HG02938 (cell line): Measurements from ENCODE around the gene ERO1A.

Experiments
- ATAC-seq: cut with Tn5 transposase; IDR thresholded peaks from one replicate; pipeline ENCODE4 v1.9.1; 2021; ENCODE audit warnings: mild to moderate bottlenecking, moderate library complexity; ENCODE audit not compliant: unreplicated experiment

Gene ERO1A

DNA sequence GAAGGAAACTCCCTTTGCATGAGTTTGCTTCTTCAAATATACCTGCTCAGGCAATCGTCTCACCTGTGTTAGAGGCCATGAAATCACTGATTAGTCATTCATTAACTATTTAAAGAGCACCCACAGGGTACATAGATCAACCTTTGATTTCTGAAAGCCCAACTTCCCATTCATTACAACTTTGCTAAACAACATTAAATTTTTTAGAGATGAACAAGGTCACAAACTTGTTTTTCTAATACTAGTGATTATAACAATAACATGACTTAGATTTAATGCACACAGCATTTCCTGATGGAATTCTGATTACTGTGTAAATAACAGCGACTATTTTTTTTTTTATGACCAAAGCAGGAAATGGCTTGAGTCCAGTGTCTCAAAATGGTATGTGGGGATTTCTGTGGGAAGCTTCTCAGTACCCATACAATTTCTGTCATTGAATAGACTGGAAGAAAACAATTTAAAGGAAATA, 5.4 kb upstream of the ERO1A start:
- ATAC-seq = no peak

- peak; percentile 60 for ATAC-seq
These were observed 437 bp downstream of the ERO1A start for GRCh38 chr14:52694761-52695480.

DNA sequence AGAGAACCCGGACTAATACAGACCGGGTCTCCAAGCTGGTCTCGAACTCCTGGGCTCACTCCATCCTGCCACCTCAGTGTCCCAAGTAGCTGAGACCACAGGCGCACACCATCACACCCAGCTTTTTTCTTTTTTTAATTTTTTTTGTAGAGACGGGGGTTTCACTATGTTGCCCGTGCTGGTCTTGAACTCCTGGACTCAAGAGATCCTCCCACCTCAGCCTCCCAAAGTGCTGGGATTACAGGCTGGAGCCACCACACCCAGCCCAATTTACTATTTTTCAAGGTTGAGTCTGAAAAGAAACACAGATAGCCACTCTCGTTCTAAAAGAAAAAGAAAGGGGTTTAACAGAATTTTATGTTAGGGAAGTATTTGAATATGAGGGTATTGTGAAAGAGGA, 1.8 kb downstream of the ERO1A start:
- ATAC-seq = no peak

DNA sequence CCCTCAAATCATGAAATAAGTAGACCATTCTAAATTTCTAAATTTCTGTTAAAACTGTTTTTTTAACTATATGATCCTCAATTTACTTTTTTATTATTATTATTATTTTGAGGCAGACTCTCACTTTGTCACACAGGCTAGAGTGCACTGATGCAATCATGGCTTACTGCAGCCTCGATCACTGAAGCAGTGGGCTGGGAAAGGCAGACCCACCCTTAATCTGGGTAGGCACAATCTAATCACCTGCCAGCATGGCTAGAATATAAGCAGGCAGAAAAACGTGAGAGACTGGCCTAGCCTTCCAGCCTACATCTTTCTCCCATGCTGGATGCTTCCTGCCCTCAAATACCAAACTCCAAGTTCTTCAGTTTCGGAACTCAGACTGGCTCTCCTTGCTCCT, 2.3 kb downstream of the ERO1A start:
- ATAC-seq = no peak

- ATAC-seq = no peak
These were observed 3.0 kb downstream of the ERO1A start for GRCh38 chr14:52692248-52692962.

- no peak for ATAC-seq
These were observed 4.2 kb downstream of the ERO1A start for GRCh38 chr14:52690983-52691760.

DNA sequence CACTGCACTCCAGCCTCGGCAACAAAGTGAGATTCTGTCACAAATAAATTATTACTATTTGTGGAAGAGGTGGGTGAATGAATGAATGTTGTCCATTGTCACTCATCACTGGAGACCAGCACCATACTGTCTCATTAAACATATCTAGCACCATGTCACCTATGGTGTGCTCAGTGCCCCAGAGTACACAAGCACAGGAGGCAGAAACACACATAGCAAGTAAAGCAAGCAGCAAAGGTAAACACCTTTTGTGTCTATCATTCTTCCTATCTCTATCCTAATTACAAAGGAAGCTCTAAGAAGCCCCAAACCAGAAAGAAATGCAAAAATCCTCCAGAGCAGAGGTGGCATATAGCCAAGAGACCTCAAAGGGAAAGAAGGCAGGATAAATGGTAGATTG, 9.2 kb downstream of the ERO1A start:
- no peak for ATAC-seq

- ATAC-seq = no peak
These were observed 11.3 kb downstream of the ERO1A start for GRCh38 chr14:52683985-52684520.

GRCh38 chr14:52678591-52678990, 16.8 kb downstream of the ERO1A start:
- ATAC-seq = no peak

DNA sequence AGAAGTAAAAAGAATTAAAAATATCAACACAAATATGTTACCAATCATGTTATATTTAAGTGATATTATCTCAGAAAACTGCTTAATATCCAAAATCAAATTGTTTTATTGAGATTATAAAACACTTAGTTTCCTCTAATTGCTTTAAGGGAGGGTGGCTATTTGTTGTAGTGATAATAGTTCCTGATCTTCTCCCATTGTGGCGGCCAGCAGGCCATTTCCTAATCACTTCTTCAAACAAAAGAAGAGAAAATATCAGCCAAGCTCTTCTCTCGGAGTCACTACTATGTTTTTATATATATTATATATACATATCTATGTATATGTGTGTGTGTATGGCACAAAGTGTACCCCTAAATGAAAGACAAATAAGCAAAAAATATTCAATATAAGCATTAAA, 31.5 kb downstream of the ERO1A start:
- ATAC-seq = no peak

DNA sequence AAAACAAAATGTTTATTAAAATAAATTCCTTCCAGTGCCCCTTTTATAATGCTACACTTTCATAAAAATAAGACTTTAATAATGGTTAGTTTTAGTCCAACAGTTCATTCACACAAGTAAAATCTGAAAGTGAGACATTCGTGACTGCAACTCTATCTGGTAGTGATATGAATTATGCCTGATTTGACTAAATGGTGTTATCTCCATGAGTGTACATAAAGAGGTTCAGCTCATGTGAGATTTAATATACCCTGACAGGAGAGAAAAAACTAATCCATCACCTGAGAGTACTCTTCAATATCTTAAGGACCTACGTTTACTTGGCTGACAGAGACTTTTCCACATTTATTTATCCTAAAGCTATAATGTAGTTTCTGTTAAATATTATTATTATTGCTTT, 34.0 kb downstream of the ERO1A start:
- no peak for ATAC-seq

DNA sequence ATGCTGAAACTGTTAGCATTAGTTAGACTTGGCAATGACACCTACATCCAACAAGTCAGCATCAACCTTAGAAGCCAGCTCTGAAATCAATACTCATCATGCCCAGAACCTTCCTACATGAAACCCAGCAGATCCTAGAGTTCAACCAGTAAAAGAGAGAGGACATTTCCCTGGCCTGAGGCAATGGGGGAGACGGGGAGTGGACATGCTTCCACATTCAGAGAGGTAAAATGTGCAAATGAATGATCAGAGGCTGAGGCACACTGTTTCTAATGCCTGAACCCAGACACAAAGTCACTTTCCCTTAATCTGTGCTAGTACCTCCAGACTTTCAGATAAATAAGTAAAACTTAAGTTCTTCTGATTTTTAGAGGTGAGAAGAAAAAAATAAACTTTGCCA, 34.5 kb downstream of the ERO1A start:
- no peak for ATAC-seq

- no peak for ATAC-seq
These were observed 35.0 kb downstream of the ERO1A start for GRCh38 chr14:52660325-52660724.

GRCh38 chr14:52656905-52657304, 38.5 kb downstream of the ERO1A start:
- ATAC-seq = no peak

DNA sequence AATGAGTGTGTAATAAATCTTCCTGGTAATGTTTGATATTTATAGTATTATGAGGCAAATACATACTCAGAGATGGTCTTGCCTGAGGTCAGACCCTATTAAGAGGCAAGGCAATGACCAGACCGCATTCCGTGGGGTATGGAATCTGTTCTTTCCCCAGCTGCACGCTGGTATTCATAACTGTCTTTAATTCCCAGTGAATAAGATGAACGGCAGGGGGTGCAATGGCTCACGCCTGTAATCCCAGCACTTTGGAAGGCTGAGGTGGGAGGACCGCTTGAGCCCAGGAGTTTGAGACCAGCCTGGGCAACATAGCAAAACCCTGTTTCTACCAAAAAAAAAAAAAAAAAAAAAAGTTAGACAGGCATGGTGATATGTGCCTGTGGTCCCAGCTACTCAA, 44.6 kb downstream of the ERO1A start:
- no peak for ATAC-seq

DNA sequence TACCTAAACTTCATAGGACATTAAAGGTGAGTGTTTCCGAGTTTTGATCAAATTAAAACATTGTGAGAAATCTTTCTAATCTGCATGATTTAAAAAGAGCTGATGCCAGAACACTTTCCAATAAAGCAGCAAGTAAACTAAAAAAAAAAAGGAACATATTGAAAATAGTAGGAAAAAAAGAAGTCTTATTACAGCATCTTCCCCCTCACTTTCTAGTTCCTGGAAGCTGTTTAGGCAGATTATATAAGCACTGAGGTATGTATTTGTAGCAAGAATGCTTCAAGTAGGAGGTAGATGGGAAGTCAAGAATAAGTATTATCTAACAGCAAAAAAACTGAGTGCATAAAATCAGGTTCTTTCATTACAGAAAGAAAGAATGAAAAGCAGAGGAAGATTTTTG, 45.8 kb downstream of the ERO1A start:
- ATAC-seq = no peak

- ATAC-seq = no peak
These were observed 53.6 kb downstream of the ERO1A start for GRCh38 chr14:52641745-52642144.

GRCh38 chr14:52640137-52640536, 55.2 kb downstream of the ERO1A start:
- no peak for ATAC-seq

GRCh38 chr14:52619687-52620086, 75.7 kb downstream of the ERO1A start:
- no peak for ATAC-seq

DNA sequence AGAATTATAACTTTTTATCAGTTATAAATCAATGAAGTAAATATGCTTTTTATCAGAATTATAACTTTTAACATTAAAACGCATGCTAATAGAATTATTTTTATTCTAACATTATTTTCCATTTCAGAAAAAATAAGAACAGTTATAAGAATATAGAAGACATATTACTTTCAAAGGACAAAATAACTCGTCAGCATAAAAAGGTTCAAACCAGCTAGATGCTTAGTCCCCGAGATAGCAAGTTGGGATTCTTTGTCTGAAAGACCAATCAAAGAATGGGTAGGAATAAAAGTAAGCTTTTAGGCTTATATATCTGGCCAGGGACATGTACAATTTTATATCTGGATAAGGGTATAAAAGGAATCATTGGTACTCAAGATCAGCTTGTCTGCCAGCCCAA, 76.8 kb downstream of the ERO1A start:
- no peak for ATAC-seq

DNA sequence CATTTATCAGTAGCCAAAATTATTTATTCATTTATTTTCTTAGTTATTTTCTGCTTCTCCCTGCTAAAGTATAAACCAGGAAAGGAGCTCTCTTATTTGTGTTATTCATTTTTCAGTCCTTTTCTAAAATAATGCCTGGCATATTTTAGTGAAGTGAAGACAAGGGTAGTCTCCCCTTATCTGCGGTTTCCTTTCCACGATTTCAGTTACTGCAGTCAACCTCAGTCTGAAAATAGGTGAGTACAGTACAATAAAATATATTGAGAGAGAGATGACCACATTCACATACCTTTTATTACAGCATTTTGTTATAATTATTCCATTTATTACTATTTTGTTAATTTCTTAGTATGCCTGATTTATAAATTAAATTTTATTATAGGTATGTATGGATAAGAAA, 85.2 kb downstream of the ERO1A start:
- ATAC-seq = no peak
